Esophagus muscularis mucosa (tissue), 4 donors: ENCODE results near the gene ABCC3.

Source experiments
- CTCF ChIP-seq, 3 experiments: fragments of 200-600 bp in 2 of 3; fragments of 450-650 bp in 1 of 3; sonication (generic) in 2 of 3; IDR thresholded peaks; one replicate each; pipeline ENCODE4 v1.5.1; 2017 to 2019; ENCODE audit warnings: antibody characterized with exemption in 3 of 3, mild to moderate bottlenecking in 2 of 3, moderate library complexity in 1 of 3
- EP300 ChIP-seq: sonication (generic); formaldehyde crosslinking; IDR thresholded peaks from one replicate; pipeline ENCODE4 v1.6.1; 2017; ENCODE audit warnings: antibody characterized with exemption
- POLR2A ChIP-seq: fragments of 450-650 bp; IDR thresholded peaks from one replicate; pipeline ENCODE4 v1.6.1; 2017; ENCODE audit warnings: antibody characterized with exemption, moderate library complexity, mild to moderate bottlenecking, low read depth
- POLR2AphosphoS5 ChIP-seq, 2 donors: sonication (generic); formaldehyde crosslinking; IDR thresholded peaks; one replicate each; pipeline ENCODE4 v1.6.1; 2017; ENCODE audit warnings: antibody characterized with exemption in 2 of 2

- TF ChIP-seq POLR2A (no peak), CTCF (IDR thresholded peaks at IDR 0.05) (no peak), POLR2AphosphoS5 (IDR thresholded peaks at IDR 0.05) (no peak), EP300 (no peak)
Observed at GRCh38 chr17:50651661-50652060, 17.0 kb downstream of the ABCC3 start.
